HG03442 (cell line): ENCODE measurements around the gene MED1.
"Not testable (repeated sequence)": the region's sequence is repeated elsewhere in the genome, so short reads cannot be mapped to it uniquely, and the experiment has no call there.

Experiments
- ATAC-seq: cut with Tn5 transposase; IDR thresholded peaks from one replicate; pipeline ENCODE4 v1.9.1; 2021; ENCODE audit warnings: mild to moderate bottlenecking, moderate library complexity; ENCODE audit not compliant: unreplicated experiment

Gene MED1

GRCh38 chr17:39450847-39451581 is at the start of gene MED1:
MED1 (minus strand) TSS chr17:39451263; CDS start chr17:39451062, 201 bp downstream.
- ATAC-seq = peak; percentile 84

GRCh38 chr17:39496921-39497320 is 45.9 kb upstream of the MED1 start:
- not testable (repeated sequence) for ATAC-seq

- ATAC-seq = no peak
These were observed 36.9 kb upstream of the MED1 start for GRCh38 chr17:39487946-39488345.

GRCh38 chr17:39487490-39487889 is 36.4 kb upstream of the MED1 start:
- not testable (repeated sequence) for ATAC-seq

- no peak for ATAC-seq
These were observed 35.2 kb upstream of the MED1 start for GRCh38 chr17:39486242-39486641.

- ATAC-seq = no peak
These were observed 34.5 kb upstream of the MED1 start for GRCh38 chr17:39485555-39485954.

- no peak for ATAC-seq
These were observed 33.1 kb upstream of the MED1 start for GRCh38 chr17:39484178-39484577.

- ATAC-seq = no peak
These were observed 32.4 kb upstream of the MED1 start for GRCh38 chr17:39483506-39483905.

GRCh38 chr17:39479631-39480030 is 28.6 kb upstream of the MED1 start:
- ATAC-seq = not testable (repeated sequence)

- ATAC-seq = no peak
These were observed 22.2 kb upstream of the MED1 start for GRCh38 chr17:39473310-39473709.

GRCh38 chr17:39468610-39469009 is 17.5 kb upstream of the MED1 start:
- not testable (repeated sequence) for ATAC-seq

- not testable (repeated sequence) for ATAC-seq
These were observed 13.6 kb upstream of the MED1 start for GRCh38 chr17:39464639-39465181.

- no peak for ATAC-seq
These were observed 11.7 kb upstream of the MED1 start for GRCh38 chr17:39462631-39463375.

GRCh38 chr17:39461926-39462569 is 11.0 kb upstream of the MED1 start:
- ATAC-seq = no peak

GRCh38 chr17:39461113-39461925 is 10.3 kb upstream of the MED1 start, which contains the start of gene CDK12:
CDK12 (plus strand) TSS chr17:39461486; CDS start chr17:39462072, 586 bp downstream.
- ATAC-seq = peak; percentile 69

- ATAC-seq = no peak
These were observed 4.9 kb upstream of the MED1 start for GRCh38 chr17:39455919-39456318.

- ATAC-seq = no peak
These were observed 1.0 kb downstream of the MED1 start for GRCh38 chr17:39450051-39450450.

GRCh38 chr17:39447561-39447960 is 3.5 kb downstream of the MED1 start:
- ATAC-seq = no peak

GRCh38 chr17:39443326-39443725 is 7.7 kb downstream of the MED1 start:
- ATAC-seq = no peak

GRCh38 chr17:39439868-39440267 is 11.2 kb downstream of the MED1 start:
- not testable (repeated sequence) for ATAC-seq
